ENCODE measurements around the gene TAB3. TPM values are rescaled to one million over a fixed set of nuclear protein-coding genes. Genes with fewer than 3 reads are reported as not detected.

Gene TAB3
- total and polyA plus RNA-seq, 9 donors, result 8.1 to 14.9 (median 10.8) TPM

- Histone ChIP-seq H3K4me3 (ENCODE audit: low read length) (no peak overlapping the region), H3K27ac (ENCODE audit: low read length) (no peak overlapping the region), H3K9me3 (replicated peaks; ENCODE audit: control insufficient read depth, low read depth, low read length) (no peaks in the 10 kb centered on the region), H3K36me3 (ENCODE audit: control insufficient read depth, insufficient read depth, low read length) (no peaks in the 10 kb centered on the region), H3K27me3 (ENCODE audit: control insufficient read depth, insufficient read depth, low read length) (peaks cover 6% of the 10 kb centered on the region), H3K4me1 (ENCODE audit: control insufficient read depth, insufficient read depth, low read length) (no peaks in the 10 kb centered on the region)
- DNase-seq, result no peak
Observed at GRCh38 chrX:30786374-30786773, 102.7 kb downstream of the TAB3 start.

GRCh38 chrX:30781711-30782444 is 107.2 kb downstream of the TAB3 start:
- Histone ChIP-seq H3K27ac (ENCODE audit: low read length) (no peak overlapping the region), H3K9me3 (replicated peaks; ENCODE audit: control insufficient read depth, low read depth, low read length) (no peaks in the 10 kb centered on the region), H3K36me3 (ENCODE audit: control insufficient read depth, insufficient read depth, low read length) (no peaks in the 10 kb centered on the region), H3K27me3 (ENCODE audit: control insufficient read depth, insufficient read depth, low read length) (no peaks in the 10 kb centered on the region), H3K4me3 (ENCODE audit: low read length) (no peak overlapping the region), H3K4me1 (ENCODE audit: control insufficient read depth, insufficient read depth, low read length) (no peaks in the 10 kb centered on the region)
- DNase-seq, result no peak
- no CpG with 5 or more reads among the region's 1 CpG for WGBS (ENCODE audit: insufficient coverage)

GRCh38 chrX:30779453-30780030 is 109.5 kb downstream of the TAB3 start:
- H3K27me3 ChIP-seq (ENCODE audit: control insufficient read depth, insufficient read depth, low read length), result no peaks in the 10 kb centered on the region
- no peak overlapping the region for H3K27ac ChIP-seq (ENCODE audit: low read length)
- DNase-seq, result no peak
- 89% methylated on average over 16 of the region's 19 CpGs for WGBS (ENCODE audit: insufficient coverage)
- H3K4me3 ChIP-seq (ENCODE audit: low read length), result no peak overlapping the region
- H3K9me3 ChIP-seq (replicated peaks; ENCODE audit: control insufficient read depth, low read depth, low read length), result no peaks in the 10 kb centered on the region
- H3K4me1 ChIP-seq (ENCODE audit: control insufficient read depth, insufficient read depth, low read length), result no peaks in the 10 kb centered on the region
- no peaks in the 10 kb centered on the region for H3K36me3 ChIP-seq (ENCODE audit: control insufficient read depth, insufficient read depth, low read length)

GRCh38 chrX:30777575-30777974 is 111.5 kb downstream of the TAB3 start:
- no peaks in the 10 kb centered on the region for H3K9me3 ChIP-seq (replicated peaks; ENCODE audit: control insufficient read depth, low read depth, low read length)
- no peaks in the 10 kb centered on the region for H3K36me3 ChIP-seq (ENCODE audit: control insufficient read depth, insufficient read depth, low read length)
- H3K4me3 ChIP-seq (ENCODE audit: low read length), result no peak overlapping the region
- no peak for DNase-seq
- H3K27me3 ChIP-seq (ENCODE audit: control insufficient read depth, insufficient read depth, low read length), result no peaks in the 10 kb centered on the region
- no peaks in the 10 kb centered on the region for H3K4me1 ChIP-seq (ENCODE audit: control insufficient read depth, insufficient read depth, low read length)
- no peak overlapping the region for H3K27ac ChIP-seq (ENCODE audit: low read length)

Other genes starting within 250 kb of the TAB3 start
- 4.6 TPM for gene GK, start 235.8 kb downstream of the TAB3 start, total RNA-seq
- gene GK, start 235.8 kb downstream of the TAB3 start, polyA plus RNA-seq (ENCODE audit: insufficient read depth in 1 of 8, insufficient read length in 8 of 8, low replicate concordance in 1 of 8), result 1 to 10 TPM; 3.3 to 9.7 (median 4.2) TPM
- gene FTHL17, start 182.8 kb upstream of the TAB3 start, total RNA-seq, result not detected
- gene FTHL17, start 182.8 kb upstream of the TAB3 start, polyA plus RNA-seq (ENCODE audit: insufficient read depth in 1 of 8, insufficient read length in 8 of 8, low replicate concordance in 1 of 8), result not detected